DOHH2 (cell line): Measurements from ENCODE around the gene CAMTA1.

Source experiments
- H3F3A ChIP-seq: fragments of 200-600 bp; sonication (generic), shearing (Covaris generic); 2 replicates; pipeline ENCODE4 v1.6.0; 2016; ENCODE audit warnings: antibody characterized with exemption, mild to moderate bottlenecking; ENCODE audit not compliant: control insufficient read depth, insufficient read depth
- H3K27ac ChIP-seq: fragments of 200-600 bp; sonication (generic); 2 replicates; pipeline ENCODE4 v1.5.1; 2014; ENCODE audit warnings: low read depth, mild to moderate bottlenecking, low read length, moderate library complexity
- H3K27me3 ChIP-seq: fragments of 200-600 bp; sonication (generic); 2 replicates; pipeline ENCODE4 v1.6.1; 2014; ENCODE audit warnings: mild to moderate bottlenecking, low read length, mixed read lengths; ENCODE audit not compliant: control insufficient read depth
- H3K36me3 ChIP-seq: fragments of 200-600 bp; sonication (generic); 2 replicates; pipeline ENCODE4 v1.6.1; 2014; ENCODE audit warnings: mild to moderate bottlenecking, low read length, moderate library complexity, mixed read lengths; ENCODE audit not compliant: control insufficient read depth
- H3K4me1 ChIP-seq: fragments of 200-600 bp; sonication (generic); 2 replicates; pipeline ENCODE4 v1.6.1; 2014; ENCODE audit warnings: mild to moderate bottlenecking, low read length, mixed read lengths; ENCODE audit not compliant: control insufficient read depth
- H3K4me2 ChIP-seq: fragments of 200-600 bp; sonication (generic); 2 replicates; pipeline ENCODE4 v1.6.0; 2014; ENCODE audit warnings: mild to moderate bottlenecking, low read length, moderate library complexity
- H3K4me3 ChIP-seq: fragments of 200-600 bp; sonication (generic); 2 replicates; pipeline ENCODE4 v1.5.1; 2014; ENCODE audit warnings: mild to moderate bottlenecking, low read length, mixed read lengths
- H3K79me2 ChIP-seq: fragments of 200-600 bp; sonication (generic); 2 replicates; pipeline ENCODE4 v1.6.1; 2014; ENCODE audit warnings: mild to moderate bottlenecking, low read length, mixed read lengths; ENCODE audit not compliant: control insufficient read depth
- H3K9me2 ChIP-seq: fragments of 200-600 bp; sonication (generic); replicated peaks from 2 replicates; pipeline ENCODE4 v1.6.1; 2014; ENCODE audit warnings: mild to moderate bottlenecking, low read length, mixed read lengths; ENCODE audit not compliant: control insufficient read depth
- H3K9me3 ChIP-seq: fragments of 200-600 bp; sonication (generic); 2 replicates; pipeline ENCODE4 v1.6.1; 2014; ENCODE audit warnings: antibody characterized with exemption, low read length, mixed read lengths; ENCODE audit not compliant: control insufficient read depth, insufficient read depth
- H4K20me1 ChIP-seq: fragments of 200-600 bp; sonication (generic); 2 replicates; pipeline ENCODE4 v1.6.0; 2014; ENCODE audit warnings: low read depth, mild to moderate bottlenecking, antibody characterized with exemption, low read length, moderate library complexity; ENCODE audit not compliant: control insufficient read depth, insufficient read depth
- CTCF ChIP-seq: fragments of 200-600 bp; sonication (generic); IDR thresholded peaks from one replicate; pipeline ENCODE4 v1.5.1; 2014; ENCODE audit warnings: antibody characterized with exemption, mild to moderate bottlenecking, low read depth, low read length; ENCODE audit not compliant: poor library complexity, severe bottlenecking
- EZH2phosphoT487 ChIP-seq: fragments of 200-600 bp; sonication (generic); IDR thresholded peaks from 2 replicates; pipeline ENCODE4 v1.6.1; 2017; ENCODE audit warnings: borderline replicate concordance, mild to moderate bottlenecking, antibody characterized with exemption, low read length, moderate library complexity, mixed read lengths

CAMTA1 gene

GRCh38 chr1:6969762-6970161 lies 184.5 kb downstream of the CAMTA1 start:
- peaks cover 10% of the 10 kb centered on the region for H3K27me3 ChIP-seq
- H3K27ac ChIP-seq: no peak overlapping the region
- H3K9me3 ChIP-seq: no peaks in the 10 kb centered on the region
- H3K36me3 ChIP-seq: no peaks in the 10 kb centered on the region
- H4K20me1 ChIP-seq: 0 out of 2 replicates have a peak, but pooled peaks cover 3% of the 10 kb centered on the region
- H3K4me3 ChIP-seq: no peak overlapping the region
- no peaks in the 10 kb centered on the region for H3K9me2 ChIP-seq
- peaks cover 8% of the 10 kb centered on the region for H3K4me1 ChIP-seq
- TF ChIP-seq CTCF: no peak
- no peak for TF ChIP-seq EZH2phosphoT487
- H3F3A ChIP-seq: no peaks in the 10 kb centered on the region
- no peak overlapping the region for H3K4me2 ChIP-seq
- no peaks in the 10 kb centered on the region for H3K79me2 ChIP-seq

GRCh38 chr1:6970221-6970620 lies 185.0 kb downstream of the CAMTA1 start:
- Histone ChIP-seq H3K4me2 (no peak overlapping the region), H4K20me1 (0 out of 2 replicates have a peak, but pooled peaks cover 3% of the 10 kb centered on the region), H3K27me3 (peaks cover 8% of the 10 kb centered on the region), H3K36me3 (no peaks in the 10 kb centered on the region), H3K27ac (no peak overlapping the region), H3K4me1 (peaks cover 8% of the 10 kb centered on the region), H3K9me3 (no peaks in the 10 kb centered on the region), H3K9me2 (no peaks in the 10 kb centered on the region), H3K79me2 (no peaks in the 10 kb centered on the region), H3F3A (no peaks in the 10 kb centered on the region), H3K4me3 (no peak overlapping the region)
- TF ChIP-seq EZH2phosphoT487 (no peak), CTCF (no peak)

GRCh38 chr1:6971048-6971447 lies 185.8 kb downstream of the CAMTA1 start:
- Histone ChIP-seq H3K27me3 (peaks cover 6% of the 10 kb centered on the region), H4K20me1 (0 out of 2 replicates have a peak, but pooled peaks cover 3% of the 10 kb centered on the region), H3F3A (no peaks in the 10 kb centered on the region), H3K9me3 (no peaks in the 10 kb centered on the region), H3K4me1 (peaks cover 8% of the 10 kb centered on the region), H3K4me2 (no peak overlapping the region), H3K27ac (no peak overlapping the region), H3K79me2 (no peaks in the 10 kb centered on the region), H3K36me3 (no peaks in the 10 kb centered on the region), H3K9me2 (no peaks in the 10 kb centered on the region), H3K4me3 (no peak overlapping the region)
- TF ChIP-seq CTCF (no peak), EZH2phosphoT487 (no peak)
